ENCODE measurements around the gene PIAS2.

The PIAS2 gene

DNA sequence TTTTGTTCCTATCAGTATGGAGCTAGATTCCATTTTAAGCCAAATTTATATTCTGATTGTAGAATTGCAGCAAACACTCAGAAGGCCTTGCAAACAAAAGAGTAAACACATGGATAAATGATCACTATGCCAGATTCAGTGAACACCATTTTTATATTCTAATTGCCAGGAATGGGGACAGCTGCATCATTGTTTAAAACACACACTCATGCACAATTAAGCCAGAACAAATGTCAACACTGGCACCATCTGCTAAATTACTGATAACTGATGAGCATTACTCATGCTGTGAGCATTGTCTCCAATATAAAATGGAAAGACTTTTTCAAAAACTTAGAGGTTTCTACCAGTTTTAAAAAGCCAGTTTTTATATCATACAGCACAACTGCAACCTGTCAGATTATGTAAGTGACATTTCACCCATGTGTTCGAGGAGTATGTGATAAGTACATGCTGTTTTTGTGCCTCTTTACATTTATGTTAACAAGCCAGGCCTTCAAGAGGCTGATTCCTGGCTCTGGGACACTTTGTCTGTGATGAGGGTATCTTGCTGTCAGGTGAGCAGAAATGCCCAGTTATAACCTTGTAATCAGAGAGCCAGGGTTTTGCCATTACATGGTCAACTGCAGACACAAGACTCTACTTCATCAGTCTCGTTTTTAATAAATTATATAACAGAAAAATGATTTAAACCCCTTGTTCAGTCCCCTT, 156.1 kb downstream of the PIAS2 start:
- Histone ChIP-seq H3K9me3 (ENCODE audit: severe bottlenecking) (no peaks in the 10 kb centered on the region), H3K4me3 (ENCODE audit: severe bottlenecking) (no peak overlapping the region), H3K27me3 (ENCODE audit: insufficient read depth, poor library complexity, severe bottlenecking) (peaks cover 49% of the 10 kb centered on the region), H3K36me3 (ENCODE audit: low read depth) (no peaks in the 10 kb centered on the region), H3K27ac (ENCODE audit: poor library complexity, severe bottlenecking) (no peak overlapping the region), H3K4me1 (ENCODE audit: insufficient read depth, poor library complexity, severe bottlenecking) (no peaks in the 10 kb centered on the region)
- TF ChIP-seq, protein P1, sequence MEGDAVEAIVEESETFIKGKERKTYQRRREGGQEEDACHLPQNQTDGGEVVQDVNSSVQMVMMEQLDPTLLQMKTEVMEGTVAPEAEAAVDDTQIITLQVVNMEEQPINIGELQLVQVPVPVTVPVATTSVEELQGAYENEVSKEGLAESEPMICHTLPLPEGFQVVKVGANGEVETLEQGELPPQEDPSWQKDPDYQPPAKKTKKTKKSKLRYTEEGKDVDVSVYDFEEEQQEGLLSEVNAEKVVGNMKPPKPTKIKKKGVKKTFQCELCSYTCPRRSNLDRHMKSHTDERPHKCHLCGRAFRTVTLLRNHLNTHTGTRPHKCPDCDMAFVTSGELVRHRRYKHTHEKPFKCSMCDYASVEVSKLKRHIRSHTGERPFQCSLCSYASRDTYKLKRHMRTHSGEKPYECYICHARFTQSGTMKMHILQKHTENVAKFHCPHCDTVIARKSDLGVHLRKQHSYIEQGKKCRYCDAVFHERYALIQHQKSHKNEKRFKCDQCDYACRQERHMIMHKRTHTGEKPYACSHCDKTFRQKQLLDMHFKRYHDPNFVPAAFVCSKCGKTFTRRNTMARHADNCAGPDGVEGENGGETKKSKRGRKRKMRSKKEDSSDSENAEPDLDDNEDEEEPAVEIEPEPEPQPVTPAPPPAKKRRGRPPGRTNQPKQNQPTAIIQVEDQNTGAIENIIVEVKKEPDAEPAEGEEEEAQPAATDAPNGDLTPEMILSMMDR (IDR thresholded peaks at IDR 0.05; ENCODE audit: poor library complexity, severe bottlenecking) = no peak
- no peak for ATAC-seq (ENCODE audit: low read depth)
- no peak for DNase-seq (ENCODE audit: low spot score)

DNA sequence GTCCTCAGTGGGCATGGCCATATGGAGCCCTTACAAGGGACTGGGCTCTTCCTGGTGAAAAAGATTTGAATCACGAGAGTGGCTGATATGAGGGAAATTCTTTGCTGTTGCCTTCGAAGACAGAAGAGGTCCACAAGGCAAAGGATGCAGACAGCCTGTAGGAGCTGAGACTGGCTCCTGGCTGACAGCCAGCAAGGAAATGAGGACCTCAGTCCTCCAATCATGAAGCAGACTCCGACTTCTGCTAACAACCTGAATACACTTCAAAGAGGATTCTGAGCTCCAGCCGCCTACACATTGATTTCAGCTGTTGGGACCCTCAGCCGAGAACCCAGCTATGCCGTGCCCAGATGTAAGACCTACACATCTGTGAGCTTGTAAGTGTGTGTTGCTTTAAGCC, 157.4 kb downstream of the PIAS2 start:
- ATAC-seq (ENCODE audit: low read depth) (no peak), DNase-seq (ENCODE audit: low spot score) (no peak)
- H3K27ac ChIP-seq (ENCODE audit: poor library complexity, severe bottlenecking) = no peak overlapping the region
- no peak overlapping the region for H3K4me3 ChIP-seq (ENCODE audit: severe bottlenecking)
- TF ChIP-seq, protein P1 (IDR thresholded peaks at IDR 0.05; ENCODE audit: poor library complexity, severe bottlenecking) = no peak
- no peaks in the 10 kb centered on the region for H3K36me3 ChIP-seq (ENCODE audit: low read depth)
- H3K9me3 ChIP-seq (ENCODE audit: severe bottlenecking) = no peaks in the 10 kb centered on the region
- peaks cover 63% of the 10 kb centered on the region for H3K27me3 ChIP-seq (ENCODE audit: insufficient read depth, poor library complexity, severe bottlenecking)
- H3K4me1 ChIP-seq (ENCODE audit: insufficient read depth, poor library complexity, severe bottlenecking) = no peaks in the 10 kb centered on the region

DNA sequence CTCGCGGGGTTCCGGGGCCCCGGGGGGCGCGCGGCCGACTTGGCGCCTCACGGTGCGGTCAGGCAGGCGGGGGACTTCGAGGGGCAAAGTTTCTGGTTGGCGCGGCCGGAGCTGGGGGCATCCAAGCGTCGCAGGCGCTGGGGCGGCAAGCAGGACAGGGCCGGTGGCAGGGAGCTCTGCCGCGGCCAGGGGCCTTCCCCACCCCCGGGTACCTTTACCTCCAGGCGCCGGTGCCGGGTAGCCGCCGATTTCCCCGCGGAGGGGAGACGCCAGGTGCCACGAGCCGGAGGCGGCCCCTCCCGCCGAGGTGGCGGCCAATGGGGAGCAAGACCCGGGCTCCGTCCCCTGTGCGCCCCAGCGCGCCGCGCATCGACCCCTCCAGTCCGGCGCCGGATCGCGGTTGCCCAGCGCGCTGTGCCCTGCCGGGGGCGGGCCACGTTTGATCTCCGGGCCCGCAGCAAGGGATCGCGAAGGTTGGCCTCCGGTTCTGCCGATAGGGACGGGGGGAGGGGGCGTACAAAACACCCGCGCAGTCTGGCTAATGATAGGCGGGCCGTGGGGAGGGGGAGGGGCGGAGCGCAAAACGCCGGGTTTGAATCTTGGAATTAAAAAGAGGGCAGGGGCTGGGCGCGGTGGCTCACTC, 160.6 kb downstream of the PIAS2 start, which contains the start of gene ST8SIA5:
TSS of gene ST8SIA5 (minus strand) at position 495 of the 643 bp plus-strand sequence. CDS start 545 bp downstream, outside the sequence.
- ATAC-seq (ENCODE audit: low read depth) (no peak; the same call in 2 of the 3 replicates), DNase-seq (ENCODE audit: low spot score) (no peak)
- TF ChIP-seq, protein P1 (IDR thresholded peaks at IDR 0.05; ENCODE audit: poor library complexity, severe bottlenecking) = no peak
- Histone ChIP-seq H3K27me3 (ENCODE audit: insufficient read depth, poor library complexity, severe bottlenecking) (peaks cover 74% of the 10 kb centered on the region), H3K36me3 (ENCODE audit: low read depth) (no peaks in the 10 kb centered on the region), H3K4me1 (ENCODE audit: insufficient read depth, poor library complexity, severe bottlenecking) (no peaks in the 10 kb centered on the region), H3K9me3 (ENCODE audit: severe bottlenecking) (no peaks in the 10 kb centered on the region), H3K27ac (ENCODE audit: poor library complexity, severe bottlenecking) (no peak within 1 kb of the TSS), H3K4me3 (ENCODE audit: severe bottlenecking) (no peak within 1 kb of the TSS)

DNA sequence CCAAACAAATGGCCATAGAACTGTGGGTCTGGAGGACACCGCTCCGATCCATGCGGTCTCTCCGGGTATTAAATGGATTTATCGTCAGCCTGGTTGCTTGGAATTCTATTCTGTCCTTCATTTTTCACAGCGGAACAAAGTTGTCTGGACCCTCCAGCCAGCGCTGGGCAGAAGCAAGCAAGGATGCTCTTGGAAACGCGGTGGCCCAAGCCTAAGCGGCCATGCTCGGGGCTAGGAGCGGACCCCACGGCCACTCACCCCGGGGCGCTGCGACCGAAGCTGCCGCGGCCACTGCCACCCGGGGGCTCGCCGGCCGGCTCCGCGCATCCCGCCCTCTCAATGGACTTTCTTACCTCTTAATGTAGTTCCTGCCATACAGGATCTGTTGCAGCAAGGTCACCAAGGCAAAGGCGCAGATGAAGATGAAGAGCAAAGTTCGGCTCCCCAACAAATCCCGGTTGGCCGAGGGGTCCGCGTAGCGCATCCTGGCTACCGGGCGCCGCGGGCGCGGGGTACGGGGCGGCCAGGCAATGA, 161.2 kb downstream of the PIAS2 start:
- DNase-seq (ENCODE audit: low spot score) = no peak
- TF ChIP-seq, protein P1 (IDR thresholded peaks at IDR 0.05; ENCODE audit: poor library complexity, severe bottlenecking) = no peak
- no peaks in the 10 kb centered on the region for H3K36me3 ChIP-seq (ENCODE audit: low read depth)
- no peak overlapping the region for H3K4me3 ChIP-seq (ENCODE audit: severe bottlenecking)
- H3K4me1 ChIP-seq (ENCODE audit: insufficient read depth, poor library complexity, severe bottlenecking) = no peaks in the 10 kb centered on the region
- no peak for ATAC-seq (ENCODE audit: low read depth)
- no peak overlapping the region for H3K27ac ChIP-seq (ENCODE audit: poor library complexity, severe bottlenecking)
- H3K9me3 ChIP-seq (ENCODE audit: severe bottlenecking) = no peaks in the 10 kb centered on the region
- H3K27me3 ChIP-seq (ENCODE audit: insufficient read depth, poor library complexity, severe bottlenecking) = peaks cover 71% of the 10 kb centered on the region

Measured in RWPE2 (cell line).